NCI-H128 (cell line): ENCODE results near the gene TMEM135.
"Not testable (repeated sequence)": the region's sequence is repeated elsewhere in the genome, so short reads cannot be mapped to it uniquely, and the experiment has no call there.

Experiments used
- DNase-seq: peaks from one replicate; lab custom pipeline; 2025; ENCODE audit not compliant: unreplicated experiment; lab: John Stamatoyannopoulos, UW

The TMEM135 gene

GRCh38 chr11:87255589-87255988 lies 217.9 kb downstream of the TMEM135 start:
- DNase-seq = no peak

GRCh38 chr11:87256694-87257340 lies 219.1 kb downstream of the TMEM135 start:
- no peak for DNase-seq

GRCh38 chr11:87258171-87258833 lies 220.6 kb downstream of the TMEM135 start:
- DNase-seq = no peak

- peak; percentile 34 for DNase-seq
Observed at GRCh38 chr11:87259736-87260135, 222.0 kb downstream of the TMEM135 start.

GRCh38 chr11:87260811-87261210 lies 223.1 kb downstream of the TMEM135 start:
- DNase-seq = no peak

GRCh38 chr11:87263264-87263838 lies 225.6 kb downstream of the TMEM135 start:
- DNase-seq = no peak

GRCh38 chr11:87263979-87264378 lies 226.2 kb downstream of the TMEM135 start:
- no peak for DNase-seq

- no peak for DNase-seq
Observed at GRCh38 chr11:87265132-87265531, 227.4 kb downstream of the TMEM135 start.

- no peak for DNase-seq
Observed at GRCh38 chr11:87265979-87266378, 228.2 kb downstream of the TMEM135 start.

- DNase-seq = no peak
Observed at GRCh38 chr11:87266751-87267150, 229.0 kb downstream of the TMEM135 start.

- DNase-seq = not testable (repeated sequence)
Observed at GRCh38 chr11:87271951-87272350, 234.2 kb downstream of the TMEM135 start.

- DNase-seq = no peak
Observed at GRCh38 chr11:87275176-87275575, 237.4 kb downstream of the TMEM135 start.

- no peak for DNase-seq
Observed at GRCh38 chr11:87280143-87280542, 242.4 kb downstream of the TMEM135 start.

- DNase-seq = no peak
Observed at GRCh38 chr11:87281496-87281895, 243.8 kb downstream of the TMEM135 start.

- DNase-seq = no peak
Observed at GRCh38 chr11:87284306-87284705, 246.6 kb downstream of the TMEM135 start.

GRCh38 chr11:87285674-87286073 lies 247.9 kb downstream of the TMEM135 start:
- not testable (repeated sequence) for DNase-seq

GRCh38 chr11:87286338-87286737 lies 248.6 kb downstream of the TMEM135 start:
- no peak for DNase-seq

GRCh38 chr11:87290304-87290922 lies 252.7 kb downstream of the TMEM135 start:
- peak; percentile 73 for DNase-seq

- no peak for DNase-seq
Observed at GRCh38 chr11:87292598-87292997, 254.9 kb downstream of the TMEM135 start.

GRCh38 chr11:87295237-87295636 lies 257.5 kb downstream of the TMEM135 start:
- DNase-seq = no peak

- no peak for DNase-seq
Observed at GRCh38 chr11:87296627-87297026, 258.9 kb downstream of the TMEM135 start.

GRCh38 chr11:87298155-87298554 lies 260.4 kb downstream of the TMEM135 start:
- no peak for DNase-seq
